Mucosa of rectum (tissue), 2 donors: ENCODE results near the gene ITPR2.

Experiments used
- H3K27ac ChIP-seq, 2 donors: one replicate each; pipeline ENCODE4 v1.7.0; 2013; ENCODE audit warnings: inconsistent platforms in 2 of 2, low read depth in 2 of 2, low read length in 2 of 2
- H3K27me3 ChIP-seq, 2 donors: one replicate each; pipeline ENCODE4 v1.7.0; 2013; ENCODE audit warnings: low read length in 2 of 2; ENCODE audit not compliant: control insufficient read depth in 2 of 2, insufficient read depth in 2 of 2
- H3K36me3 ChIP-seq, 2 donors: one replicate each; pipeline ENCODE4 v1.7.0; 2013; ENCODE audit warnings: low read length in 2 of 2; ENCODE audit not compliant: control insufficient read depth in 2 of 2, insufficient read depth in 2 of 2
- H3K4me1 ChIP-seq, 2 donors: one replicate each; pipeline ENCODE4 v1.7.0; 2013; ENCODE audit warnings: low read length in 2 of 2, mild to moderate bottlenecking in 1 of 2; ENCODE audit not compliant: control insufficient read depth in 2 of 2, insufficient read depth in 2 of 2
- H3K4me3 ChIP-seq, 2 donors: one replicate each; pipeline ENCODE4 v1.7.0; 2013; ENCODE audit warnings: low read length in 2 of 2
- H3K9ac ChIP-seq, 2 donors: one replicate each; pipeline ENCODE4 v1.7.0; 2013; ENCODE audit warnings: low read length in 2 of 2, low read depth in 1 of 2, mild to moderate bottlenecking in 1 of 2
- H3K9me3 ChIP-seq, 2 donors: one replicate each; pipeline ENCODE4 v1.7.0; 2013; ENCODE audit warnings: low read length in 2 of 2; ENCODE audit not compliant: control insufficient read depth in 2 of 2
- donor health status: healthy.
- donor health status: Normal muscosa, but diverticular disease.

The ITPR2 gene

DNA sequence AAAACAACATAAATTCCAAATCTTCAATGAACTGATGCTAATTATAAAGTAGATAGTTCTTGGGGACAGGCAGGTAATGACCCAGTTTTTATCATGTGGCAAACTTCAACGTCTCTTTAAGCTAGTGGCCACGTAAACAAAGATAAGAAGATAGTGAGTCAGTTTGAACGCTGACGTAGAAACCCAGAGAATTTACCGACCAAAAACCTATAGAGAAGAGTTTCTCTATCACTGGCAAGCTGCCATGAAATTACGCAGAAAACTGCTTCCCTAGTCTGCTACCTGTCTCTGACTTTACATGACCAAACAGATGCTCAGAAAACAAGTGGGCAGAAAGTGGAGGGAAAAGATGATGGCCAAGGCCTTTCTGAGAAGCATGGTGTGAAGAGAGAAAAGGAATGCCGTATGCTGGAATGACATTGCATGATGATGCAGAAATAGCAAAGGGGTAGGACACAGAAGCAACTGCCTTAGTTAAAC, 136.3 kb downstream of the ITPR2 start:
- Histone ChIP-seq H3K4me1 (no peaks in the 10 kb centered on the region), H3K9me3 (no peaks in the 10 kb centered on the region), H3K4me3 (no peak overlapping the region), H3K9ac (no peak overlapping the region), H3K36me3 (peaks cover 5 to 22% of the 10 kb centered on the region in 2 donors), H3K27ac (no peak overlapping the region), H3K27me3 (no peaks in the 10 kb centered on the region)

DNA sequence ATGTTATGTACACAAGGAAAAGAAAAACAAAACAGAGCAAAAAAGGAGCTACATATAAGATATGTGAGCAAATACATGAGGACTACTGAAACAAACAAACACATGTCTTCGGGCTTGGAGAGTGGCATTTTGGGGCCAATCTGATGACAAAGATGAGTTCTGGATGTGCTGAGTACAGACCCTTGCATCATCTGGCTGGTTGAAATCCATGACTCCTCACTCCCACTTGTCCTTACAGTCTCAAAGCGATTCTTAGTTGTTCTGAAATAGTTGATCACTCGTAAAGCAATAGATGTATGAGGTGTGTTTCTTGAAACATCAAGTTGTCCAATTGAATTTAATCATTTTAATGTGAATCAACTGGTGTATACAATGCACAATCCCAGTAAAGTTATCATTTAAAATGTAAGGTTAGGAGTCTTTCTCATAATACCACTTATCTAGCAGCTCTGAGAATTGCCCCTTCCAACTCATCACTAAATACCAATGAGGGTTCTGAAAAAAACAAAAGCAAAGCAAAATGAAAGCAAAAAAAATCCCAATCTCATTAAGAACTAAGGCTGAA, 136.9 kb downstream of the ITPR2 start:
- peaks cover 5 to 22% of the 10 kb centered on the region in 2 donors for H3K36me3 ChIP-seq
- H3K27ac ChIP-seq: no peak overlapping the region

DNA sequence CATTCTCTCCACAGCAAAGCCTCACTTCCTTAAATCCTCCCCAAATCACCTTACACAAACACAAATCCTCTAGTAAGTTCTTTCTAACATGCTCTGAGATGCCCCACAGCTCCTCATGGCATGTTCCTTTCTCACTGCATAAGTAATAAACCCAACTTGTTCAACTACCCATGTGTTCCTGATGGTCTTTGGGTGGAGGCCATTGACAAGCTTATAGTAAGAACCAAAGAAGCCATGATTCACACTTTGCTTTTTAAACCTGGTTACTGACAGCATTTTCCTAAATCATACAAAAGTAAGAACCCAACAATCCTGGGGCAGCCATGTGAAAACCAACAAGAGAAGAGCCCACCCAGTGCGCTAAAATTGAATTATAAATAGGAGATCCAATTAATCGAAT, 138.6 kb downstream of the ITPR2 start:
- Histone ChIP-seq H3K9me3 (no peaks in the 10 kb centered on the region), H3K4me1 (no peaks in the 10 kb centered on the region), H3K27me3 (no peaks in the 10 kb centered on the region), H3K9ac (no peak overlapping the region), H3K27ac (no peak overlapping the region), H3K4me3 (no peak overlapping the region), H3K36me3 (peaks cover 5 to 22% of the 10 kb centered on the region in 2 donors)

More for the DNA sequence above, 136.9 kb downstream of the ITPR2 start:
- Histone ChIP-seq H3K9me3 (no peaks in the 10 kb centered on the region), H3K4me3 (no peak overlapping the region), H3K27me3 (no peaks in the 10 kb centered on the region), H3K4me1 (no peaks in the 10 kb centered on the region), H3K9ac (no peak overlapping the region)

DNA sequence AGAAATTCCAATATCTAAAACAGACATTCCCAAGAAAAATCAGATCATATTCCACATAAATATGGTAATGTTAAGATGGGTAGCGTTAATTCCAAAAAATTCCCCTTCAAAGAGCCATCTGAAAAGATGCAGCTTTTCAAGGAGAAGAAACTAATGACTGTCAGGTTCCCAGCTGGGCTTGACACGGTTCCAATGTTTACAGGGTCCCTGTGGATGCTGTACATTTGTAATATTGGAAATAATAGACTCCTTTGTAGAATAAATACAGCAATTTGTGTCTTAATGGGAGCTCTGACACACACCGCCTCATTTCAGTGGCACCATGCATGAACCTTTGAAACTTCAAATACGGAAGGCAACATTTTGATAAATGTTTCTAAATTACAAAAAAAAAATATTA, 140.6 kb downstream of the ITPR2 start:
- no peaks in the 10 kb centered on the region for H3K4me1 ChIP-seq
- no peak overlapping the region for H3K4me3 ChIP-seq
- H3K27ac ChIP-seq: no peak overlapping the region
- H3K27me3 ChIP-seq: no peaks in the 10 kb centered on the region
- no peak overlapping the region for H3K9ac ChIP-seq
- peaks cover 2 to 18% of the 10 kb centered on the region in 2 donors for H3K36me3 ChIP-seq
- H3K9me3 ChIP-seq: no peaks in the 10 kb centered on the region

DNA sequence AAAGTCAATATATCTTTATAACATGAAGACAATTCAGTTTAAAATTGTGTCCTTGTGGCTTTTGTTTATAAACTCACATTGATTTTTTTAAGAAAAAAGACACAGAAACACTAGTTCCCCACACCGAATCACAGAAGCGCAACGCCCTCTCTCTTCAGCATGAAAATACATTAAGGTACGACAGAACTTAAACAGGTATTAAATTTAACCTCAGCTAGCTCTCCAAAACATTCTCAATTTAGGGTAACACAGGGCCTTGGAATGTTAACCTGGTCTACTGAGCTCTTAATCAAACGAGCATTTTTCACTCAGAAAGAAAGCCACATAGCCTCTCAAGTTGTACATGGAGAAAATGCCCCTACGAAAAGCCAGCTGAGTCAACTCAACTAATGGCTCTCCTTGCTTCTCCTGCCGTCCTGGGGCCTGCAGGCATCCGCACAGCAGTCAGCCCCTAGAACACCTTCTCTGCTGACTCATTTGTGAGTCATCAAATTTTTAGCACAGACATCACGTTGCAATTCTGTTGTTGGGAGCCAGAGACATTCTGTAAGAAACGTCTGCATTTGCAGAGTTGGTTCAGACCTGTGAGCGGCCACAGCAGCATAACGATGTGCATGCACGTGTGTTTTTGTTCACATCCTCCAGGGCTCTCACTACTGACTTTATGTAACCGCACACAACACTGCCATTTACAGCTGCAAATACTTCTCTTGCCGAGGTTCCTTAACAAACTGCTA, 141.6 kb downstream of the ITPR2 start:
- no peak overlapping the region for H3K27ac ChIP-seq

DNA sequence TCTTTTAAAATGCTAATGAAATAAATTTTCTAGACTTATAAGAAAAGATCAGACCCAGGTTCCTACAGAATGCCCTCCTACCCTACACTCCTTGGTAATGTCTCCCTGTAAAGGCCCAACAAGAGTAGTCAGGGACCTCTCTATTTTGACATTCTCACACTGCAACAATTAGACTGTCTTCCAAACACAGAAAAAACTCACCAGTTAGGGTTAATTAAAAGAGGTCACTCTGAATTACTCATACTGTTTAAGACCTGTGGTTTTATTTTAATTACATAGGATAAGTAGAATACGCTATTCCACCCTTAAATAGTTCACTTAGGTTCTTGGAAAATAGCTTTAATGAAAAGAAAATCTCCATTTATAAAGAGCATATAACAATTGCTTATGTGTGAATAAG, 142.4 kb downstream of the ITPR2 start:
- Histone ChIP-seq H3K4me1 (no peaks in the 10 kb centered on the region), H3K27ac (no peak overlapping the region), H3K4me3 (no peak overlapping the region), H3K36me3 (peaks cover 0 to 5% of the 10 kb centered on the region in 2 donors), H3K27me3 (no peaks in the 10 kb centered on the region), H3K9me3 (no peaks in the 10 kb centered on the region), H3K9ac (no peak overlapping the region)

More for the DNA sequence above, 141.6 kb downstream of the ITPR2 start:
- Histone ChIP-seq H3K4me1 (no peaks in the 10 kb centered on the region), H3K36me3 (peaks cover 2 to 12% of the 10 kb centered on the region in 2 donors), H3K9ac (no peak overlapping the region), H3K27me3 (no peaks in the 10 kb centered on the region), H3K4me3 (no peak overlapping the region), H3K9me3 (no peaks in the 10 kb centered on the region)

DNA sequence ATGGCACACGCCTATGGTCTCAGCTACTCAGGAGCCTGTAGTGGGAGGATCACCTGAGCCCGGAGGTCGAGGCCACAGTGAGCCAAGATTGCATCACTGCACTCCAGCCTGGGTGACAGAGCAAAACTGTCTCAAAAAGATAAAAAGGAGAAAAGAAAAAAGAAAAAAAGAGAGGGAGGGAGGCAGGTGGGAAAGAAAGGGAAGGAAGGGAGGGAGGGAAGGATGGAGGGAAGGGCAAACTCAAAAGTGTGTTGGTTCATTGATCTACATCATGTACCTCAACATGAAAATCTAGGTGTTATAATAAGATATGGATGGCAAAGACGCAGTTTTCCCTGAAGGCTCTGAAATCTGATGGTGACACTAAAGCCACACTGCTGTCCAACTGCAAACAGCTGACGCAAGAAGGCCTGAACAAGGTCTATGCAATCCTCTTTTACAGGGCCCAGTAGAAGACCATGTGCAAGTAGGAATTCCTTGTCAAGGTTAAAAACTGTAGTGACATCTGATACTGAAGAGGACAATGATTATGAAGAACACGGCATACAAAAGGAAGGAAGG, 143.6 kb downstream of the ITPR2 start:
- Histone ChIP-seq H3K9me3 (no peaks in the 10 kb centered on the region), H3K36me3 (peaks cover 3 to 4% of the 10 kb centered on the region in 2 donors), H3K27ac (no peak overlapping the region), H3K9ac (no peak overlapping the region), H3K4me3 (no peak overlapping the region), H3K4me1 (no peaks in the 10 kb centered on the region), H3K27me3 (no peaks in the 10 kb centered on the region)

DNA sequence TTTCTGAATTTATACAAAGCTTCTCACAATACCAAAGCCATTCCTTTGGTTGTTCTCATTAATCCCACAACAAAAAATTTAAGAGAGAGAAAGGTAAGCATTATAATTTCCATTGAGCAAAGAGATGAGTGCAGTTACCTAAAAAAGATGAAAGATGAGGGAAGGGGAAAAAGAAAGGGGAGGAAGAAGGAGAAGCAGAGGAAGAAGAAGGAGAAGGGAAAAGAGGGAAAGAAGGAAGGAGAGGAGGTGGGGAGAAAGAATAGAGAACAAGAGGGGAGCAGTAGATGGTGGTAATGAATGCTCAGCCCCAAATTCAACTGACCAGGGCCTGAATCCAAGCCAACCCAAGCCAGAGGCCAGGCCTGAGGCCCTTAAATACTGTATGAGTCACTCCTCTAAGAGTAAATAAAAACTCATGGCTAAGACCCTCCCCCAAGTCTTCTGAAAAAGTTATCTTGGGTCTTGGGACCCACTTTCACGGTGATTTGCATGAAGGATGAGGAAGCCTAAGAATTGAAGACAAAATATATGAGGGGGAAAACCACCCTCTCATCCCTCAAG, 144.6 kb downstream of the ITPR2 start:
- Histone ChIP-seq H3K27ac (no peak overlapping the region), H3K36me3 (peaks cover 3 to 6% of the 10 kb centered on the region in 2 donors), H3K9me3 (no peaks in the 10 kb centered on the region), H3K9ac (no peak overlapping the region), H3K27me3 (no peaks in the 10 kb centered on the region), H3K4me3 (no peak overlapping the region), H3K4me1 (no peaks in the 10 kb centered on the region)

DNA sequence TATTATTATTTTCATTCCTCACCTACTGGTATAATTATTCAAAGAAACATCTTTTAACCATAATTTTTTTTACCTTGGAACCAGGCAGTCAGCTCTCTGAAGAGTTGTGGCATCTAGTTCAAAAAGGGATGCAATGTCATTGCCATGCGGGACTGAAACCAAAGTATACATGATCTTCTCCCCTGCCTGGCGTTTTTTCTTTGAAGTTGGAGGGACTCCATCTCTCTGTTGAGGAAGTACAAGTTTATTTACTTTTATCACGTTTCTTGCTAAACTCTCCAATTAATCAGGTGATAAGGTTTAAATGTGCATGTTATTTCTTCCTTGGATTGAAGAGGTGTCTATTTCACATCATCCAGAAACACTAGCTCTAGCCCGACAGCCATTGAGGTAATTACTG, 146.6 kb downstream of the ITPR2 start:
- Histone ChIP-seq H3K9me3 (peaks cover 0 to 4% of the 10 kb centered on the region in 2 donors), H3K27ac (no peak overlapping the region), H3K4me1 (no peaks in the 10 kb centered on the region), H3K9ac (no peak overlapping the region), H3K4me3 (no peak overlapping the region), H3K27me3 (no peaks in the 10 kb centered on the region), H3K36me3 (peaks cover 8 to 11% of the 10 kb centered on the region in 2 donors)

DNA sequence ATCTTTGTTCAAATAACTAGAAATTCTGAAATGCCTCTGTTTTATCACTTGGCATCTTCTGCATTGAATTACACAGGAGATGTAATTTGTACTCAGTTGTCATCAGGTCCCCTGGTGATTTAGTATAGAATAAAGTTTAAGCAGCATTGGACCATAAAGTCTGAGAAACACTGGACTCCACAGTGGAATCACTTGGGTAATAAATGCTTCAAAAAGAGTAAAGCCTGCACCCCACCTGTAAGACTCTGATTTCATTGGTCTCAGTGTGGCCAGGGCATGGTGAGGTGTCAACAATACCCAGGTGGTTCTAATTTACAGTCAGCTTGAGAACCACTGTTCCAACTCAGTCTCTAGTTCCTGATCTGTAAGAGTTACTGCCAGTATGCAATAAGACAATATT, 148.9 kb downstream of the ITPR2 start:
- peaks cover 0 to 4% of the 10 kb centered on the region in 2 donors for H3K4me1 ChIP-seq

More for the DNA sequence above, 148.9 kb downstream of the ITPR2 start:
- H3K9me3 ChIP-seq: peaks cover 0 to 4% of the 10 kb centered on the region in 2 donors
- no peak overlapping the region for H3K9ac ChIP-seq
- H3K27ac ChIP-seq: no peak overlapping the region
- no peak overlapping the region for H3K4me3 ChIP-seq
- peaks cover 8 to 11% of the 10 kb centered on the region in 2 donors for H3K36me3 ChIP-seq
- no peaks in the 10 kb centered on the region for H3K27me3 ChIP-seq
